Body of pancreas (tissue), 4 donors: ENCODE measurements around the gene HOMEZ.
"Not testable (repeated sequence)": the region's sequence is repeated elsewhere in the genome, so short reads cannot be mapped to it uniquely, and the experiment has no call there.

Source experiments
- POLR2A ChIP-seq, 3 donors: fragments of 450-650 bp; IDR thresholded peaks; one replicate each; pipeline ENCODE4 v1.6.1; 2016; ENCODE audit warnings: antibody characterized with exemption in 3 of 3, mild to moderate bottlenecking in 2 of 3
- TF ChIP-seq, protein P1 (sequence below), 7 experiments: fragments of 450-650 bp in 4 of 7; fragments of 200-600 bp in 3 of 7; sonication (generic) in 3 of 7; IDR thresholded peaks; one replicate each; pipeline ENCODE4 v1.5.1; 2016 to 2019; ENCODE audit warnings: antibody characterized with exemption in 7 of 7

- TF ChIP-seq POLR2A (IDR thresholded peaks at IDR 0.05), result not testable (repeated sequence)
- TF ChIP-seq, protein P1, sequence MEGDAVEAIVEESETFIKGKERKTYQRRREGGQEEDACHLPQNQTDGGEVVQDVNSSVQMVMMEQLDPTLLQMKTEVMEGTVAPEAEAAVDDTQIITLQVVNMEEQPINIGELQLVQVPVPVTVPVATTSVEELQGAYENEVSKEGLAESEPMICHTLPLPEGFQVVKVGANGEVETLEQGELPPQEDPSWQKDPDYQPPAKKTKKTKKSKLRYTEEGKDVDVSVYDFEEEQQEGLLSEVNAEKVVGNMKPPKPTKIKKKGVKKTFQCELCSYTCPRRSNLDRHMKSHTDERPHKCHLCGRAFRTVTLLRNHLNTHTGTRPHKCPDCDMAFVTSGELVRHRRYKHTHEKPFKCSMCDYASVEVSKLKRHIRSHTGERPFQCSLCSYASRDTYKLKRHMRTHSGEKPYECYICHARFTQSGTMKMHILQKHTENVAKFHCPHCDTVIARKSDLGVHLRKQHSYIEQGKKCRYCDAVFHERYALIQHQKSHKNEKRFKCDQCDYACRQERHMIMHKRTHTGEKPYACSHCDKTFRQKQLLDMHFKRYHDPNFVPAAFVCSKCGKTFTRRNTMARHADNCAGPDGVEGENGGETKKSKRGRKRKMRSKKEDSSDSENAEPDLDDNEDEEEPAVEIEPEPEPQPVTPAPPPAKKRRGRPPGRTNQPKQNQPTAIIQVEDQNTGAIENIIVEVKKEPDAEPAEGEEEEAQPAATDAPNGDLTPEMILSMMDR (IDR thresholded peaks at IDR 0.05), result not testable (repeated sequence)
Measured at GRCh38 chr14:23325746-23326145, 39.8 kb upstream of the HOMEZ start.
